H1 (cell line): ENCODE results near the gene MAP2K5. TPM values are rescaled to one million over a fixed set of nuclear protein-coding genes. Genes with fewer than 3 reads are reported as not detected.

Experiments
- CTCF ChIA-PET: fragments of 300-600 bp; sonication (Branson Sonifier 250); formaldehyde crosslinking; loops from one replicate; lab custom pipeline; 2021; ENCODE audit not compliant: partially characterized antibody; lab: Charles Lee
- POLR2A ChIA-PET: fragments of 300-600 bp; sonication (Branson Sonifier 250); formaldehyde crosslinking; loops from one replicate; lab custom pipeline; 2021; ENCODE audit warnings: inconsistent platforms; ENCODE audit not compliant: partially characterized antibody; lab: Charles Lee
- DNase-seq, 2 experiments: peaks; one replicate each; pipeline versions ENCODE4 v3.0.0 to v3.0.0-alpha.2; 2010 to 2022; ENCODE audit warnings: low spot score in 2 of 2, low read depth in 1 of 2, mixed read lengths in 1 of 2
- FAIRE-seq: peaks from 2 replicates; lab custom pipeline; 2011; peaks lifted over from hg19 to GRCh38; lab: Jason Lieb, UNC
- H2AFZ ChIP-seq: 2 replicates; pipeline ENCODE4 v1.8.1; 2012; ENCODE audit warnings: low read length, inconsistent platforms
- H2AK5ac ChIP-seq: 2 replicates; pipeline ENCODE4 v1.6.1; 2013; ENCODE audit warnings: low read depth, low read length
- H2BK120ac ChIP-seq: replicated peaks from 2 replicates; pipeline ENCODE3; 2013; ENCODE audit warnings: low read depth, low read length, inconsistent platforms
- H2BK12ac ChIP-seq: 2 replicates; pipeline ENCODE4 v1.6.1; 2013; ENCODE audit warnings: low read depth, low read length
- H2BK15ac ChIP-seq: 2 replicates; pipeline ENCODE4 v1.6.1; 2013; ENCODE audit warnings: low read length
- H2BK20ac ChIP-seq: 2 replicates; pipeline ENCODE4 v1.6.1; 2013; ENCODE audit warnings: low read length
- H2BK5ac ChIP-seq: 2 replicates; pipeline ENCODE4 v1.6.1; 2013; ENCODE audit warnings: low read depth, low read length
- H3K14ac ChIP-seq: 2 replicates; pipeline ENCODE4 v1.6.1; 2013; ENCODE audit warnings: inconsistent platforms; ENCODE audit not compliant: insufficient read length
- H3K18ac ChIP-seq: 2 replicates; pipeline ENCODE4 v1.6.1; 2013; ENCODE audit warnings: low read length; ENCODE audit errors: extremely low read depth
- H3K23ac ChIP-seq: 2 replicates; pipeline ENCODE4 v1.6.1; 2013; ENCODE audit warnings: inconsistent platforms; ENCODE audit not compliant: insufficient read length
- H3K23me2 ChIP-seq: 2 replicates; pipeline ENCODE4 v1.6.1; 2013; ENCODE audit warnings: low read depth, low read length
- H3K27ac ChIP-seq: 2 replicates; pipeline ENCODE4 v1.6.1; 2011; ENCODE audit warnings: low read depth, low read length, inconsistent platforms
- H3K27me3 ChIP-seq, 4 experiments: replicated peaks in 1 of 4; 1 replicate in 1 of 4; 2 replicates in 3 of 4; pipeline versions ENCODE4 v1.6.1 to v1.8.1; 2011 to 2013; ENCODE audit warnings: low read length in 3 of 4, mild to moderate bottlenecking in 3 of 4, inconsistent platforms in 2 of 4, mixed read lengths in 2 of 4, moderate library complexity in 1 of 4; ENCODE audit not compliant: control insufficient read depth in 3 of 4, insufficient read depth in 3 of 4; ENCODE audit errors: extremely low read depth in 1 of 4
- H3K36me3 ChIP-seq, 4 experiments: 2 replicates each; pipeline versions ENCODE4 v1.6.1 to v1.8.1; 2011 to 2013; ENCODE audit warnings: mild to moderate bottlenecking in 4 of 4, low read length in 3 of 4, moderate library complexity in 2 of 4, control low read depth in 1 of 4, inconsistent platforms in 1 of 4; ENCODE audit not compliant: insufficient read depth in 4 of 4, control insufficient read depth in 2 of 4
- H3K4ac ChIP-seq: replicated peaks from 2 replicates; pipeline ENCODE3; 2013; ENCODE audit warnings: low read length, low read depth, mixed read lengths, inconsistent platforms; ENCODE audit not compliant: insufficient read length
- H3K4me1 ChIP-seq, 4 experiments: replicated peaks in 1 of 4; 1 replicate in 1 of 4; 2 replicates in 3 of 4; pipeline versions ENCODE4 v1.6.1 to v1.8.1; 2011 to 2013; ENCODE audit warnings: low read length in 3 of 4, inconsistent platforms in 2 of 4, mixed read lengths in 1 of 4; ENCODE audit not compliant: insufficient read depth in 4 of 4, control insufficient read depth in 3 of 4
- H3K4me2 ChIP-seq, 2 experiments: 2 replicates each; pipeline versions ENCODE4 v1.6.1 to v1.8.1; 2011 to 2013; ENCODE audit warnings: low read depth in 2 of 2, low read length in 2 of 2, control low read depth in 1 of 2, inconsistent platforms in 1 of 2, mild to moderate bottlenecking in 1 of 2; ENCODE audit not compliant: insufficient read depth in 1 of 2
- H3K4me3 ChIP-seq, 4 experiments: fragments of 200-600, 300-600 bp in 1 of 4; sonication (generic), shearing (Covaris generic), sonication (Bioruptor Twin) in 1 of 4; 2 replicates each; pipeline versions ENCODE4 v1.5.1 to v1.8.1; 2011 to 2016; ENCODE audit warnings: low read length in 4 of 4, low read depth in 3 of 4, control low read depth in 2 of 4, inconsistent platforms in 2 of 4, mild to moderate bottlenecking in 2 of 4, mixed read lengths in 1 of 4, moderate library complexity in 1 of 4; ENCODE audit not compliant: insufficient read depth in 2 of 4; ENCODE audit errors: extremely low read depth in 1 of 4
- H3K56ac ChIP-seq: replicated peaks from 2 replicates; pipeline ENCODE3; 2013; ENCODE audit warnings: low read depth, mild to moderate bottlenecking, mixed read lengths, low read length, inconsistent platforms; ENCODE audit not compliant: insufficient read length
- H3K79me1 ChIP-seq: 2 replicates; pipeline ENCODE4 v1.6.1; 2013; ENCODE audit warnings: low read depth, low read length, control low read depth
- H3K79me2 ChIP-seq, 2 experiments: 2 replicates each; pipeline versions ENCODE4 v1.6.1 to v1.8.1; 2012 to 2013; ENCODE audit warnings: low read length in 2 of 2, mild to moderate bottlenecking in 2 of 2, inconsistent platforms in 1 of 2; ENCODE audit not compliant: insufficient read depth in 2 of 2, control insufficient read depth in 1 of 2
- H3K9ac ChIP-seq, 4 experiments: replicated peaks in 1 of 4; 1 replicate in 1 of 4; 2 replicates in 3 of 4; pipeline versions ENCODE4 v1.6.1 to v1.8.1; 2011 to 2013; ENCODE audit warnings: low read depth in 3 of 4, low read length in 3 of 4, control low read depth in 2 of 4, mild to moderate bottlenecking in 2 of 4, moderate library complexity in 2 of 4, inconsistent platforms in 1 of 4; ENCODE audit errors: extremely low read depth in 1 of 4
- H3K9me3 ChIP-seq, 2 experiments: 2 replicates each; pipeline versions ENCODE4 v1.6.1 to v1.8.1; 2012 to 2013; ENCODE audit warnings: mild to moderate bottlenecking in 2 of 2, moderate library complexity in 2 of 2, control low read depth in 1 of 2, inconsistent platforms in 1 of 2, low read depth in 1 of 2, low read length in 1 of 2, mixed read lengths in 1 of 2; ENCODE audit not compliant: insufficient read depth in 2 of 2
- H4K20me1 ChIP-seq, 2 experiments: replicated peaks in 1 of 2; 2 replicates each; pipeline versions ENCODE3 to v1.8.1; 2011 to 2013; ENCODE audit warnings: inconsistent platforms in 2 of 2, low read length in 2 of 2, mild to moderate bottlenecking in 1 of 2; ENCODE audit not compliant: insufficient read depth in 2 of 2, control insufficient read depth in 1 of 2
- H4K5ac ChIP-seq: 2 replicates; pipeline ENCODE4 v1.6.1; 2013; ENCODE audit warnings: low read length, low read depth, mixed read lengths, inconsistent platforms; ENCODE audit not compliant: insufficient read length
- H4K8ac ChIP-seq: 2 replicates; pipeline ENCODE4 v1.8.0; 2013; ENCODE audit warnings: mild to moderate bottlenecking, moderate library complexity, low read length, inconsistent platforms; ENCODE audit not compliant: insufficient read depth; ENCODE audit errors: extremely low read depth
- H4K91ac ChIP-seq: replicated peaks from 2 replicates; pipeline ENCODE3; 2013; ENCODE audit warnings: low read length, mixed read lengths, inconsistent platforms; ENCODE audit not compliant: insufficient read length
- BRCA1 ChIP-seq: IDR thresholded peaks from 2 replicates; pipeline ENCODE4 v1.6.1; 2012; ENCODE audit warnings: low read depth, low read length, improper control_type of control experiment
- CBX5 ChIP-seq: fragments of 300-800, 300-1000 bp; sonication (generic); IDR thresholded peaks from 2 replicates; pipeline ENCODE4 v1.7.1; 2016; ENCODE audit warnings: antibody characterized with exemption, low read length, low read depth
- CBX8 ChIP-seq: fragments of 300-800, 300-1000 bp; sonication (generic); IDR thresholded peaks from 2 replicates; pipeline ENCODE4 v1.7.1; 2016; ENCODE audit warnings: low read depth, low read length, borderline replicate concordance
- CHD1 ChIP-seq: IDR thresholded peaks from 2 replicates; pipeline ENCODE4 v1.6.1; 2012; ENCODE audit warnings: low read depth, low read length, improper control_type of control experiment
- CHD2 ChIP-seq: IDR thresholded peaks from 2 replicates; pipeline ENCODE4 v1.6.1; 2012; ENCODE audit warnings: low read length, improper control_type of control experiment
- EZH2 ChIP-seq: fragments of 200-600 bp; sonication (generic); IDR thresholded peaks from 2 replicates; pipeline ENCODE4 v1.7.1; 2012; ENCODE audit warnings: low read depth, mild to moderate bottlenecking, moderate library complexity, low read length, inconsistent platforms; ENCODE audit not compliant: severe bottlenecking
- GTF2F1 ChIP-seq: IDR thresholded peaks from 2 replicates; pipeline ENCODE4 v1.6.1; 2012; ENCODE audit warnings: low read depth, low read length, improper control_type of control experiment, borderline replicate concordance
- KDM1A ChIP-seq: fragments of 200-600, 300-600 bp; sonication (generic); IDR thresholded peaks from 2 replicates; pipeline ENCODE4 v1.7.1; 2016; ENCODE audit warnings: mild to moderate bottlenecking, low read length, borderline replicate concordance
- MAFK ChIP-seq: IDR thresholded peaks from 2 replicates; pipeline ENCODE4 v1.6.1; 2012; ENCODE audit warnings: low read depth, mild to moderate bottlenecking, improper control_type of control experiment, low read length
- NANOG ChIP-seq: IDR thresholded peaks from 2 replicates; pipeline ENCODE4 v1.6.1; 2011; ENCODE audit warnings: low read length, low read depth, mild to moderate bottlenecking, inconsistent platforms; ENCODE audit not compliant: insufficient read depth, poor library complexity, severe bottlenecking
- WGBS, 2 experiments: shearing (Covaris generic) in 1 of 2; methylation state at CpG; one replicate each; pipeline versions ENCODE4 v1.1.6 to v1.1.7; 2013 to 2015; ENCODE audit warnings: low lambda C conversion rate in 2 of 2, mixed read lengths in 2 of 2, inconsistent platforms in 1 of 2, low coverage in 1 of 2, missing lambda C conversion rate in 1 of 2; ENCODE audit not compliant: insufficient replicate concordance in 2 of 2, insufficient coverage in 1 of 2, insufficient read length in 1 of 2; ENCODE audit errors: extremely low coverage in 1 of 2, missing lambda C conversion rate in 1 of 2; 5-methylcytosine and 5-hydroxymethylcytosine counted together
- polyA plus RNA-seq, 7 experiments: library from polyadenylated mRNA; depleted of rRNA in 3 of 7; stranded (reverse) in 5 of 7; unstranded in 2 of 7; fragments of >200 nt in 5 of 7; fragments of 200-250 nt in 2 of 7; gene quantifications; 1 replicate in 5 of 7; 2 replicates in 1 of 7; 4 replicates in 1 of 7; pipeline versions ENCODE4 v1.2.1 to v1.2.3, GENCODE V29; 2011 to 2013; ENCODE audit warnings: missing spikeins in 2 of 7, mixed read lengths in 2 of 7
- total RNA-seq: library from RNA; stranded (reverse); fragmentation: NEBNext Ultra II Directional; extraction: Animal tissue kit (Norgen Biotek cat#: 25700); gene quantifications from 2 replicates; pipeline ENCODE4 v1.2.1, GENCODE V29; 2021
- TF ChIP-seq, protein P1 (sequence below), 3 experiments: IDR thresholded peaks; 1 replicate in 2 of 3; 2 replicates in 1 of 3; pipeline versions ENCODE4 v1.5.1 to v1.6.1; 2011; ENCODE audit warnings: low read length in 3 of 3, mild to moderate bottlenecking in 3 of 3, inconsistent platforms in 2 of 3, low read depth in 1 of 3, moderate library complexity in 1 of 3; ENCODE audit not compliant: insufficient read depth in 1 of 3; ENCODE audit errors: control extremely low read depth in 1 of 3

The MAP2K5 gene
- total and polyA plus RNA-seq, 2 of the 8 experiments (the other 6 are each of a cell fraction or from before 2014, with no cell fraction given): 4.4 to 15.8 TPM

DNA sequence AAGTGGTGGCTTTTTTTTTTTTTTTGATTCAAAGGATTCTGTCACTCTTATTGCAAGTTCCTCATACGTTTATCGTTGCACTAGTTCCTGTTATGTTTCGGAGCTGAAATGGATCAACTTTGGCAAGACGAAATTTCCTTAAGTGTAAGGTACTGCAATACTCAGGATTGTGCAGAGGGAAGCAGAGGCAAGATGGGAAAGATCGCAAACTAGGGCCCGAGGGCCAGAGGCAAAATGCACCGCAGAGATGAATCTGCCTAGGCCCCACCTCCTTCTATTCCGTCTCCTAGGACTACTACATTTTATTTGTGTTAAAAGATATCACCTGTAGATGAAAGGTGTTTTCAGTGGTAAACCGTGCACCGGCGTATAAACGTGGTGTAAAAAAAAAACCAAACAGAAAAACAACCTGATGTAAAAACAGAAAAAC lies 297.0 kb downstream of the MAP2K5 start:
- H2AFZ ChIP-seq: no peak overlapping the region
- no peak overlapping the region for H2AK5ac ChIP-seq
- FAIRE-seq (no peak), DNase-seq (no peak)
- H2BK5ac ChIP-seq: no peak overlapping the region
- ChIA-PET CTCF (interaction anchor here (0.6 to 1.1 kb wide), 3 partner anchors 17 to 482 kb away, joined by 3 read pairs; no protein-coding TSS in a partner anchor), POLR2A (interaction anchor here (0.6 to 1.3 kb wide), 3 partner anchors 14 to 491 kb away, joined by 3 to 4 read pairs (median 3); partner anchors contain the start of gene SKOR1)
- peaks cover 13 to 33% (median 19%) of the 10 kb centered on the region in 4 experiments for H3K4me1 ChIP-seq
- WGBS, 2 experiments: 6% methylated on average over 12 of the region's 12 CpGs; no CpG with 5 or more reads in 1 of the 2 experiments
- H3K14ac ChIP-seq: no peak overlapping the region
- peaks cover 25 to 50% (median 43%) of the 10 kb centered on the region in 4 experiments for H3K27me3 ChIP-seq
- H2BK120ac ChIP-seq: no peak overlapping the region
- no peak overlapping the region for H2BK12ac ChIP-seq
- H3K9me3 ChIP-seq: no peaks in the 10 kb centered on the region
- no peak overlapping the region for H3K56ac ChIP-seq
- H3K79me2 ChIP-seq: no peaks in the 10 kb centered on the region
- H2BK20ac ChIP-seq: no peak overlapping the region
- peaks cover 0 to 1% of the 10 kb centered on the region in 2 experiments for H4K20me1 ChIP-seq
- no peak overlapping the region for H4K5ac ChIP-seq
- H3K9ac ChIP-seq: no peak overlapping the region
- peak overlapping the region; percentile 87 for H3K4me2 ChIP-seq
- H3K27ac ChIP-seq: no peak overlapping the region
- no peaks in the 10 kb centered on the region for H3K36me3 ChIP-seq
- H3K79me1 ChIP-seq: no peaks in the 10 kb centered on the region
- H3K23ac ChIP-seq: no peak overlapping the region
- H4K8ac ChIP-seq: no peak overlapping the region
- no peak overlapping the region for H2BK15ac ChIP-seq
- TF ChIP-seq, protein P1, sequence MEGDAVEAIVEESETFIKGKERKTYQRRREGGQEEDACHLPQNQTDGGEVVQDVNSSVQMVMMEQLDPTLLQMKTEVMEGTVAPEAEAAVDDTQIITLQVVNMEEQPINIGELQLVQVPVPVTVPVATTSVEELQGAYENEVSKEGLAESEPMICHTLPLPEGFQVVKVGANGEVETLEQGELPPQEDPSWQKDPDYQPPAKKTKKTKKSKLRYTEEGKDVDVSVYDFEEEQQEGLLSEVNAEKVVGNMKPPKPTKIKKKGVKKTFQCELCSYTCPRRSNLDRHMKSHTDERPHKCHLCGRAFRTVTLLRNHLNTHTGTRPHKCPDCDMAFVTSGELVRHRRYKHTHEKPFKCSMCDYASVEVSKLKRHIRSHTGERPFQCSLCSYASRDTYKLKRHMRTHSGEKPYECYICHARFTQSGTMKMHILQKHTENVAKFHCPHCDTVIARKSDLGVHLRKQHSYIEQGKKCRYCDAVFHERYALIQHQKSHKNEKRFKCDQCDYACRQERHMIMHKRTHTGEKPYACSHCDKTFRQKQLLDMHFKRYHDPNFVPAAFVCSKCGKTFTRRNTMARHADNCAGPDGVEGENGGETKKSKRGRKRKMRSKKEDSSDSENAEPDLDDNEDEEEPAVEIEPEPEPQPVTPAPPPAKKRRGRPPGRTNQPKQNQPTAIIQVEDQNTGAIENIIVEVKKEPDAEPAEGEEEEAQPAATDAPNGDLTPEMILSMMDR (IDR thresholded peaks at IDR 0.05; ENCODE audit: control extremely low read depth in 1 of 3, insufficient read depth in 1 of 3, low read depth in 1 of 3, low read length in 3 of 3): no peak
- TF ChIP-seq BRCA1 (no peak), MAFK (no peak), EZH2 (no peak), CBX5 (no peak), KDM1A (no peak), GTF2F1 (no peak), CHD2 (no peak), NANOG (no peak), CHD1 (no peak), CBX8 (no peak)
- H3K23me2 ChIP-seq: peaks cover 22% of the 10 kb centered on the region
- H4K91ac ChIP-seq: no peak overlapping the region
- no peak overlapping the region for H3K18ac ChIP-seq
- no peak overlapping the region for H3K4ac ChIP-seq
- H3K4me3 ChIP-seq: peak overlapping the region; percentile 63 to 99 (median 95); a peak in 7 of 8 replicates
